ENCODE results near the gene APELA.
"Not testable (repeated sequence)": the region's sequence is repeated elsewhere in the genome, so short reads cannot be mapped to it uniquely, and the experiment has no call there.

APELA gene

GRCh38 chr4:164876700-164877324 is at the start of gene APELA:
TSS of gene APELA (plus strand) at chr4:164877178. CDS start at chr4:164877332, 154 bp downstream.
- no peak for DNase-seq

- no peak for DNase-seq
Measured at GRCh38 chr4:164828955-164829354, 48.0 kb upstream of the APELA start.

- no peak for DNase-seq
Measured at GRCh38 chr4:164846566-164846965, 30.4 kb upstream of the APELA start.

- no peak for DNase-seq
Measured at GRCh38 chr4:164847016-164847415, 30.0 kb upstream of the APELA start.

- DNase-seq = no peak
Measured at GRCh38 chr4:164847967-164848649, 28.9 kb upstream of the APELA start.

- DNase-seq = no peak
Measured at GRCh38 chr4:164856396-164856795, 20.6 kb upstream of the APELA start.

GRCh38 chr4:164866817-164867490 is 10.0 kb upstream of the APELA start:
- no peak for DNase-seq

GRCh38 chr4:164871673-164872072 is 5.3 kb upstream of the APELA start:
- DNase-seq = no peak

GRCh38 chr4:164872481-164872880 is 4.5 kb upstream of the APELA start:
- DNase-seq = no peak

- DNase-seq = no peak
Measured at GRCh38 chr4:164874789-164875188, 2.2 kb upstream of the APELA start.

- no peak for DNase-seq
Measured at GRCh38 chr4:164880489-164881262, 3.7 kb downstream of the APELA start.

GRCh38 chr4:164888096-164888715 is 11.2 kb downstream of the APELA start:
- no peak for DNase-seq

GRCh38 chr4:164890691-164891090 is 13.7 kb downstream of the APELA start:
- DNase-seq = no peak

- DNase-seq = no peak
Measured at GRCh38 chr4:164892018-164892417, 15.0 kb downstream of the APELA start.

GRCh38 chr4:164894702-164895101 is 17.7 kb downstream of the APELA start:
- DNase-seq = no peak

- no peak for DNase-seq
Measured at GRCh38 chr4:164902608-164903007, 25.6 kb downstream of the APELA start.

GRCh38 chr4:164904336-164904735 is 27.4 kb downstream of the APELA start:
- DNase-seq = no peak

- DNase-seq = no peak
Measured at GRCh38 chr4:164904941-164905340, 28.0 kb downstream of the APELA start.

- DNase-seq = no peak
Measured at GRCh38 chr4:164906368-164906767, 29.4 kb downstream of the APELA start.

- not testable (repeated sequence) for DNase-seq
Measured at GRCh38 chr4:164913506-164913905, 36.5 kb downstream of the APELA start.

GRCh38 chr4:164918956-164919355 is 42.0 kb downstream of the APELA start:
- no peak for DNase-seq

GRCh38 chr4:164924670-164925238 is 47.8 kb downstream of the APELA start:
- DNase-seq = no peak

GRCh38 chr4:164926301-164926700 is 49.3 kb downstream of the APELA start:
- DNase-seq = no peak

Measured in activated T-cell treated with anti-CD3 and anti-CD28 coated beads, Interleukin-2, amount 50 U/mL, for 1 hour (primary cell).